ENCODE measurements around the gene SLC7A14.

The SLC7A14 gene

GRCh38 chr3:170467007-170467406 is 118.9 kb downstream of the SLC7A14 start:
- DNase-seq: peak; percentile 93

GRCh38 chr3:170465955-170466354 is 119.9 kb downstream of the SLC7A14 start:
- DNase-seq: peak; percentile 78

- no peak for DNase-seq
These were observed 122.9 kb downstream of the SLC7A14 start for GRCh38 chr3:170463011-170463410.

- DNase-seq: no peak
These were observed 127.6 kb downstream of the SLC7A14 start for GRCh38 chr3:170458285-170458684.

GRCh38 chr3:170454509-170454908 is 131.4 kb downstream of the SLC7A14 start:
- DNase-seq: no peak

- DNase-seq: no peak
These were observed 135.8 kb downstream of the SLC7A14 start for GRCh38 chr3:170450039-170450438.

GRCh38 chr3:170448584-170448983 is 137.3 kb downstream of the SLC7A14 start:
- DNase-seq: no peak

GRCh38 chr3:170443457-170443856 is 142.4 kb downstream of the SLC7A14 start:
- no peak for DNase-seq

- DNase-seq: no peak
These were observed 142.9 kb downstream of the SLC7A14 start for GRCh38 chr3:170442947-170443346.

GRCh38 chr3:170441412-170441811 is 144.5 kb downstream of the SLC7A14 start:
- DNase-seq: no peak

- no peak for DNase-seq
These were observed 145.5 kb downstream of the SLC7A14 start for GRCh38 chr3:170440344-170440743.

GRCh38 chr3:170438836-170439235 is 147.0 kb downstream of the SLC7A14 start:
- DNase-seq: no peak

- DNase-seq: no peak
These were observed 148.0 kb downstream of the SLC7A14 start for GRCh38 chr3:170437696-170438407.

- no peak for DNase-seq
These were observed 148.7 kb downstream of the SLC7A14 start for GRCh38 chr3:170437176-170437575.

GRCh38 chr3:170436697-170437096 is 149.2 kb downstream of the SLC7A14 start:
- no peak for DNase-seq

- DNase-seq: no peak
These were observed 153.5 kb downstream of the SLC7A14 start for GRCh38 chr3:170432416-170432815.

- no peak for DNase-seq
These were observed 154.8 kb downstream of the SLC7A14 start for GRCh38 chr3:170431054-170431453.

- DNase-seq: no peak
These were observed 156.8 kb downstream of the SLC7A14 start for GRCh38 chr3:170429050-170429449.

- no peak for DNase-seq
These were observed 157.8 kb downstream of the SLC7A14 start for GRCh38 chr3:170428095-170428494.

- DNase-seq: no peak
These were observed 159.6 kb downstream of the SLC7A14 start for GRCh38 chr3:170426240-170426797.

GRCh38 chr3:170425491-170426239 is 160.2 kb downstream of the SLC7A14 start:
- peak; percentile 30 for DNase-seq

GRCh38 chr3:170424879-170425278 is 161.0 kb downstream of the SLC7A14 start:
- DNase-seq: no peak

GRCh38 chr3:170423001-170423615 is 162.8 kb downstream of the SLC7A14 start:
- DNase-seq: no peak

GRCh38 chr3:170421758-170422157 is 164.1 kb downstream of the SLC7A14 start:
- no peak for DNase-seq

All from NCI-H526 treated with DMSO at 0.1 percent for 48 hours (cell line).